ENCODE measurements around the gene NBR1.
"Not testable (repeated sequence)": the region's sequence is repeated elsewhere in the genome, so short reads cannot be mapped to it uniquely, and the experiment has no call there.

- TF ChIP-seq, protein P1, sequence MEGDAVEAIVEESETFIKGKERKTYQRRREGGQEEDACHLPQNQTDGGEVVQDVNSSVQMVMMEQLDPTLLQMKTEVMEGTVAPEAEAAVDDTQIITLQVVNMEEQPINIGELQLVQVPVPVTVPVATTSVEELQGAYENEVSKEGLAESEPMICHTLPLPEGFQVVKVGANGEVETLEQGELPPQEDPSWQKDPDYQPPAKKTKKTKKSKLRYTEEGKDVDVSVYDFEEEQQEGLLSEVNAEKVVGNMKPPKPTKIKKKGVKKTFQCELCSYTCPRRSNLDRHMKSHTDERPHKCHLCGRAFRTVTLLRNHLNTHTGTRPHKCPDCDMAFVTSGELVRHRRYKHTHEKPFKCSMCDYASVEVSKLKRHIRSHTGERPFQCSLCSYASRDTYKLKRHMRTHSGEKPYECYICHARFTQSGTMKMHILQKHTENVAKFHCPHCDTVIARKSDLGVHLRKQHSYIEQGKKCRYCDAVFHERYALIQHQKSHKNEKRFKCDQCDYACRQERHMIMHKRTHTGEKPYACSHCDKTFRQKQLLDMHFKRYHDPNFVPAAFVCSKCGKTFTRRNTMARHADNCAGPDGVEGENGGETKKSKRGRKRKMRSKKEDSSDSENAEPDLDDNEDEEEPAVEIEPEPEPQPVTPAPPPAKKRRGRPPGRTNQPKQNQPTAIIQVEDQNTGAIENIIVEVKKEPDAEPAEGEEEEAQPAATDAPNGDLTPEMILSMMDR (IDR thresholded peaks at IDR 0.05) = not testable (repeated sequence)
- TF ChIP-seq EP300, POLR2AphosphoS5 (IDR thresholded peaks at IDR 0.05): not testable (repeated sequence)
Observed at GRCh38 chr17:43232021-43232699, 61.1 kb downstream of the NBR1 start.

Measured in esophagus muscularis mucosa (tissue), 4 donors.